Upper lobe of left lung (tissue), 6 donors: ENCODE data around the gene RRP36. TPM values are rescaled to one million over a fixed set of nuclear protein-coding genes. Genes with fewer than 3 reads are reported as not detected.

Experiments
- ATAC-seq, 2 donors: fragments of 200-7000 bp; cut with Tn5 transposase; one replicate each; pipeline ENCODE4 v1.9.1; 2022; ENCODE audit warnings: mild to moderate bottlenecking in 2 of 2, moderate library complexity in 2 of 2; ENCODE audit not compliant: low FRiP score in 2 of 2
- DNase-seq, 2 donors: peaks; one replicate each; pipeline ENCODE4 v3.0.0-alpha.2; 2019 to 2020
- H3K27ac ChIP-seq, 4 donors: fragments of 200-600 bp; sonication (generic); one replicate each; pipeline ENCODE4 v1.5.1; 2016 to 2019
- H3K27me3 ChIP-seq, 4 donors: fragments of 200-600 bp; sonication (generic); one replicate each; pipeline ENCODE4 v1.5.1; 2017 to 2019
- H3K36me3 ChIP-seq, 4 donors: fragments of 200-600 bp; sonication (generic); one replicate each; pipeline ENCODE4 v1.5.1; 2016 to 2019
- H3K4me1 ChIP-seq, 4 donors: fragments of 200-600 bp; sonication (generic); one replicate each; pipeline ENCODE4 v1.5.1; 2018 to 2019
- H3K4me3 ChIP-seq, 4 donors: fragments of 200-600 bp; sonication (generic); one replicate each; pipeline ENCODE4 v1.5.1; 2017 to 2019; ENCODE audit warnings: mild to moderate bottlenecking in 2 of 4, moderate library complexity in 1 of 4
- H3K9me3 ChIP-seq, 4 donors: fragments of 200-600 bp; sonication (generic); one replicate each; pipeline ENCODE4 v1.5.1; 2018 to 2019
- EP300 ChIP-seq, 4 donors: sonication (generic); formaldehyde crosslinking; IDR thresholded peaks; one replicate each; pipeline ENCODE4 v1.5.1; 2017; ENCODE audit warnings: antibody characterized with exemption in 4 of 4, control low read depth in 2 of 4
- POLR2A ChIP-seq, 4 donors: fragments of 450-650 bp; IDR thresholded peaks; one replicate each; pipeline ENCODE4 v1.5.1; 2016 to 2017; ENCODE audit warnings: antibody characterized with exemption in 4 of 4, mild to moderate bottlenecking in 2 of 4
- POLR2AphosphoS5 ChIP-seq, 2 donors: sonication (generic); formaldehyde crosslinking; IDR thresholded peaks; one replicate each; pipeline ENCODE4 v1.5.1; 2017; ENCODE audit warnings: antibody characterized with exemption in 2 of 2
- WGBS, 2 donors: methylation state at CpG; one replicate each; pipeline ENCODE4 v1.1.5; 2017 to 2018; 5-methylcytosine and 5-hydroxymethylcytosine counted together
- total RNA-seq, 6 donors: library from RNA; depleted of rRNA in 4 of 6; stranded (reverse); fragments of >200 nt in 4 of 6; gene quantifications; one replicate each; pipeline versions ENCODE4 v1.1.0 to v1.2.1, GENCODE V29; 2016 to 2021
- TF ChIP-seq, protein P1 (sequence below), 6 experiments: fragments of 450-650 bp in 4 of 6; fragments of 200-600 bp in 2 of 6; sonication (generic) in 2 of 6; IDR thresholded peaks; one replicate each; pipeline ENCODE4 v1.5.1; 2016 to 2019; ENCODE audit warnings: antibody characterized with exemption in 6 of 6
- donor health status: DM: no; HTN: no; CAD: no; lungs with moderate emphysema.
- donor health status: DM: no; HTN: yes; CAD: no; lungs with severe emphysema.

The RRP36 gene
- total RNA-seq, 6 donors from 2014 or later: 32.0 to 77.2 (median 45.9) TPM

GRCh38 chr6:43012364-43012763, 9.1 kb upstream of the RRP36 start:
- Histone ChIP-seq H3K27ac (peak overlapping the region in 1 of 4 donors; percentile 80), H3K4me3 (peak overlapping the region in 1 of 4 donors; percentile 97), H3K36me3 (peaks cover 1 to 55% (median 50%) of the 10 kb centered on the region in 4 donors)

DNA sequence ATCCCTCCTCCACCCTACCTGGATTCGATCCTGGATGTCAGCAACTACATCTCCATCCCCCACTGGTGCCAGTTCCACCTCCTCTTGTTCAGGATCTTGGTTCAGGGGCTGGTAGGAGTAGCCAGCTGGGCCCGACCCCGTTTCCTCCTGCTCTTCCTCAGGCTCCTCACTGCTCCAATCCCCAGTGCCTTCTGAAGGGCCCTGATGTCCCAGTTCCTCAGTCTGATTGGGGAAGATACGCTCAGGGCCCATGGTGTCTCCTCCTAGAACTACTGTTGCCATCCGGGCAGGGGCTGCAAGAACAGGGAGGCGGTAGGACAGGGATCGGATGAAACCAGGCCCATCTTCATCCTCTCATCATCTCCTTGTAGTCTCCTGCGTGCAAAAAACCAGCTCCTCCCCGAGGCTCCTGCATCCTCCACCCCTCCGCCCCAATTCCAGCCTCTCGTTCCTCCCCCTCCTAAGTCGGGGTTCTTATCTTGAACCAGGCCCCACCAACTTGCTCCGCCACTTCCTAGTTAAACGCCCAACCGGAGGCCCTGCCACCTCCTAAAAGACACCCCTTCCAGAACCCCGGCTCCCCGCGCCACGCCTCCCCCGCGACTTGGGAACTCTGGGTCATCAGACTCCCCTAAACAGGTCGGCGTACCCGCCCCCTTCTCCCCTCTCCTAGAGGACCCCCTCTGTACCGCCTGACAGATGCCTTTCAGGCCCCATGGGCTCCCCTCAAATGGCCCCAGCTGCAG, 8.2 kb upstream of the RRP36 start:
- no peak for TF ChIP-seq EP300 (IDR thresholded peaks at IDR 0.05)
- TF ChIP-seq POLR2AphosphoS5 (IDR thresholded peaks at IDR 0.05): no peak
- TF ChIP-seq POLR2A (IDR thresholded peaks at IDR 0.05): no peak
- TF ChIP-seq, protein P1, sequence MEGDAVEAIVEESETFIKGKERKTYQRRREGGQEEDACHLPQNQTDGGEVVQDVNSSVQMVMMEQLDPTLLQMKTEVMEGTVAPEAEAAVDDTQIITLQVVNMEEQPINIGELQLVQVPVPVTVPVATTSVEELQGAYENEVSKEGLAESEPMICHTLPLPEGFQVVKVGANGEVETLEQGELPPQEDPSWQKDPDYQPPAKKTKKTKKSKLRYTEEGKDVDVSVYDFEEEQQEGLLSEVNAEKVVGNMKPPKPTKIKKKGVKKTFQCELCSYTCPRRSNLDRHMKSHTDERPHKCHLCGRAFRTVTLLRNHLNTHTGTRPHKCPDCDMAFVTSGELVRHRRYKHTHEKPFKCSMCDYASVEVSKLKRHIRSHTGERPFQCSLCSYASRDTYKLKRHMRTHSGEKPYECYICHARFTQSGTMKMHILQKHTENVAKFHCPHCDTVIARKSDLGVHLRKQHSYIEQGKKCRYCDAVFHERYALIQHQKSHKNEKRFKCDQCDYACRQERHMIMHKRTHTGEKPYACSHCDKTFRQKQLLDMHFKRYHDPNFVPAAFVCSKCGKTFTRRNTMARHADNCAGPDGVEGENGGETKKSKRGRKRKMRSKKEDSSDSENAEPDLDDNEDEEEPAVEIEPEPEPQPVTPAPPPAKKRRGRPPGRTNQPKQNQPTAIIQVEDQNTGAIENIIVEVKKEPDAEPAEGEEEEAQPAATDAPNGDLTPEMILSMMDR (IDR thresholded peaks at IDR 0.05): no peak
- 1 to 5% methylated on average over 21 to 24 of the region's 25 CpGs for WGBS, 2 donors
- H3K9me3 ChIP-seq: no peaks in the 10 kb centered on the region
- no peaks in the 10 kb centered on the region for H3K27me3 ChIP-seq
- peak overlapping the region; percentile 70 to 91 (median 84) for H3K27ac ChIP-seq
- H3K4me3 ChIP-seq: peak overlapping the region; percentile 40 to 97 (median 80)
- DNase-seq: no peak
- H3K36me3 ChIP-seq: peaks cover 8 to 55% (median 47%) of the 10 kb centered on the region in 4 donors
- peaks cover 36 to 46% (median 41%) of the 10 kb centered on the region in 4 donors for H3K4me1 ChIP-seq
- peak in 1 of 2 donors; percentile 51 for ATAC-seq

More at GRCh38 chr6:43012364-43012763, 9.1 kb upstream of the RRP36 start:
- Histone ChIP-seq H3K4me1 (peaks cover 36 to 44% (median 40%) of the 10 kb centered on the region in 4 donors), H3K27me3 (no peaks in the 10 kb centered on the region), H3K9me3 (no peaks in the 10 kb centered on the region)
- TF ChIP-seq, protein P1 (IDR thresholded peaks at IDR 0.05): no peak
- TF ChIP-seq POLR2A (IDR thresholded peaks at IDR 0.05): no peak
- TF ChIP-seq EP300 (IDR thresholded peaks at IDR 0.05): no peak
- TF ChIP-seq POLR2AphosphoS5 (IDR thresholded peaks at IDR 0.05): no peak
- ATAC-seq (no peak), DNase-seq (no peak)
- WGBS, 2 donors: 92 to 93% methylated on average over 6 of the region's 6 CpGs

GRCh38 chr6:43013843-43014433, 7.5 kb upstream of the RRP36 start, which contains the start of the genes KLHDC3 and MEA1:
Gene KLHDC3, plus strand, starts transcription at chr6:43014249. Its CDS starts 2,944 bp downstream, at chr6:43017193.
Gene MEA1, minus strand, starts transcription at chr6:43013946. Its CDS starts 133 bp downstream, at chr6:43013813.
- peaks cover 36 to 46% (median 41%) of the 10 kb centered on the region in 4 donors for H3K4me1 ChIP-seq
- TF ChIP-seq POLR2AphosphoS5 (IDR thresholded peaks at IDR 0.05): peak; percentile 80 to 87
- no peak for TF ChIP-seq EP300 (IDR thresholded peaks at IDR 0.05)
- peak in 1 of 4 donors; percentile 70 for TF ChIP-seq POLR2A (IDR thresholded peaks at IDR 0.05)
- TF ChIP-seq, protein P1 (IDR thresholded peaks at IDR 0.05): no peak
- no peaks in the 10 kb centered on the region for H3K9me3 ChIP-seq
- peaks cover 15 to 55% (median 45%) of the 10 kb centered on the region in 4 donors for H3K36me3 ChIP-seq
- H3K4me3 ChIP-seq: peak within 1 kb of the TSS; percentile 77 to 97 (median 81)
- ATAC-seq (peak; percentile 98 to 99), DNase-seq (peak; percentile 96 to 100)
- H3K27me3 ChIP-seq: no peaks in the 10 kb centered on the region
- WGBS, 2 donors: 1% methylated on average over 22 to 33 of the region's 51 CpGs
- H3K27ac ChIP-seq: peak within 1 kb of the TSS; percentile 74 to 91 (median 84)

GRCh38 chr6:43014434-43014909, 7.0 kb upstream of the RRP36 start:
- ATAC-seq (no peak), DNase-seq (no peak)
- H3K27ac ChIP-seq: peak overlapping the region; percentile 70 to 91 (median 80)
- H3K36me3 ChIP-seq: peaks cover 18 to 55% (median 44%) of the 10 kb centered on the region in 4 donors
- TF ChIP-seq POLR2A (IDR thresholded peaks at IDR 0.05) (no peak), POLR2AphosphoS5 (IDR thresholded peaks at IDR 0.05) (no peak), EP300 (IDR thresholded peaks at IDR 0.05) (no peak)
- TF ChIP-seq, protein P1 (IDR thresholded peaks at IDR 0.05): no peak
- peaks cover 36 to 46% (median 41%) of the 10 kb centered on the region in 4 donors for H3K4me1 ChIP-seq
- H3K4me3 ChIP-seq: peak overlapping the region; percentile 77 to 97 (median 81)
- H3K27me3 ChIP-seq: no peaks in the 10 kb centered on the region
- no peaks in the 10 kb centered on the region for H3K9me3 ChIP-seq
- 0 to 1% methylated on average over 7 of the region's 7 CpGs for WGBS, 2 donors
